ENCODE data around the gene BLOC1S3. TPM values are rescaled to one million over a fixed set of nuclear protein-coding genes. Genes with fewer than 3 reads are reported as not detected.

The BLOC1S3 gene
- total RNA-seq, 1 donor from 2014 or later = 12.5 TPM

DNA sequence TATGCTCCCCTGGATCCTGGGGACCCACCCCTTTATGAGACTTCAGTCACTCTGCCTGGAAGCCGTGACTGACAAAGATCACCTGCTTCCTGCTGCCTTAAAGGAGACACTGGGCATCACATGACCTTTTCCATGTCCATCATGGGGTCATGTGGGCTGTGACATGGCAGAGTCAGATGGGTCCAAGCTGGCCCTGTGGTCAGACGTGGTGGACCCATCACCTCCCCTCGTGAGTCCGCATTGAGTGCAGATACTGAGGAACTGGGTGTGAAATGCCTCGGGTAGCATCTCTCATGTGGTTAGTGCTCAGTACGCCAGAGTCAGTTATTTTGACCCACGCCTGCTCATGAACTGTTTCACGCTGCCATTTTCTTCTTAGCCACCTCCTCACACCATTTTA lies 44.9 kb upstream of the BLOC1S3 start:
- TF ChIP-seq CTCF (IDR thresholded peaks at IDR 0.05) (no peak), POLR2AphosphoS5 (IDR thresholded peaks at IDR 0.05; ENCODE audit: insufficient read depth in 1 of 2, low read depth in 1 of 2) (no peak), POLR2A (IDR thresholded peaks at IDR 0.05) (no peak)
- intact Hi-C loops (cut with DNase I) = no loop called here
- no peaks in the 10 kb centered on the region for H3K4me1 ChIP-seq

GRCh38 chr19:45135176-45135885 lies 43.3 kb upstream of the BLOC1S3 start:
- Histone ChIP-seq H3K27me3 (no peaks in the 10 kb centered on the region), H3K4me3 (no peak overlapping the region), H3K4me1 (no peaks in the 10 kb centered on the region), H3K9me3 (no peaks in the 10 kb centered on the region), H3K36me3 (no peaks in the 10 kb centered on the region), H3K27ac (no peak overlapping the region)
- intact Hi-C loops (cut with DNase I) = no loop called here
- no peak for TF ChIP-seq CTCF (IDR thresholded peaks at IDR 0.05)
- no peak for TF ChIP-seq POLR2AphosphoS5 (IDR thresholded peaks at IDR 0.05; ENCODE audit: insufficient read depth in 1 of 2, low read depth in 1 of 2)
- DNase-seq (ENCODE audit: extremely low spot score in 2 of 2) = no peak

More for the DNA sequence above, 44.9 kb upstream of the BLOC1S3 start:
- Histone ChIP-seq H3K36me3 (no peaks in the 10 kb centered on the region), H3K27ac (no peak overlapping the region), H3K9me3 (no peaks in the 10 kb centered on the region), H3K4me3 (no peak overlapping the region), H3K27me3 (no peaks in the 10 kb centered on the region)
- no peak for DNase-seq (ENCODE audit: extremely low spot score in 2 of 2)

DNA sequence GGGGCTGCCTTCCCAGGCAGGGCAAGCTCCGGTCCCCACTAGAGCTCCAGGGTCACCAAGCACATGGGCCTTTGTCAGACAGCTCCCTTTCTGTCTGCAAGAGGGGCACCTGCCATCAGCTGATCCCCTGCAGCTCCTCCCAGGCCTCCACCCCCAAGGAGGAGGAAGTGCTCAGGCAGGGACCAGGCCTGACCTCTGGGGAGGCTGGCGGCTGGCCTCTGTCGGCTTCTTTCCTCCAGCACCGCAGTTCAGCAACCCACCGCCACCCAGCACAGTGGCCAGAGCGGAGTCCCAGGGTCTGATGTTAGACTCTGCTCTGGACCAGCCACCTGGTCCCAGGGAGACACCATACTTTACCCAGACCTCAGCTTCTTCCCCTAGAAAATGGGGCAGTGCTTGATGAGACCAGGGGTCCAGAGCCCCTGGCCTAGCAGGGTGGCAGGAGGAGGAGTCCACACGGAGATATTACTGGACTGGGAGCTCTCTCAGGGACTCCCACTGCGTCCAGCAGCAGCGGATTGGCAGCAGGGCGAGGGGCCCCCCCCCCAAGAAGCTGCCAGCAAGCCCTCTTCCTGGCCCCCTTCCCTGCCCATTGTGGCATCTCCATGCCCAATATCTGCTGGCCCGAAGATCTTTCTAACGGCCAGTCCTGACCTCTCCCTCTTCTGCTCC lies 41.9 kb upstream of the BLOC1S3 start:
- Histone ChIP-seq H3K27me3 (no peaks in the 10 kb centered on the region), H3K27ac (no peak overlapping the region)
- intact Hi-C loops (cut with DNase I) = no loop called here

GRCh38 chr19:45137179-45137761 lies 41.3 kb upstream of the BLOC1S3 start:
- no peak overlapping the region for H3K4me3 ChIP-seq
- H3K9me3 ChIP-seq = no peaks in the 10 kb centered on the region
- H3K27me3 ChIP-seq = no peaks in the 10 kb centered on the region
- TF ChIP-seq POLR2A (IDR thresholded peaks at IDR 0.05) (no peak), CTCF (IDR thresholded peaks at IDR 0.05) (no peak), POLR2AphosphoS5 (IDR thresholded peaks at IDR 0.05; ENCODE audit: insufficient read depth in 1 of 2, low read depth in 1 of 2) (no peak)
- intact Hi-C loops (cut with DNase I) = no loop called here
- H3K36me3 ChIP-seq = peaks cover 0 to 5% of the 10 kb centered on the region in 2 donors
- no peaks in the 10 kb centered on the region for H3K4me1 ChIP-seq
- no peak overlapping the region for H3K27ac ChIP-seq
- DNase-seq (ENCODE audit: extremely low spot score in 2 of 2) = no peak

More for the DNA sequence above, 41.9 kb upstream of the BLOC1S3 start:
- no peaks in the 10 kb centered on the region for H3K9me3 ChIP-seq
- H3K4me3 ChIP-seq = no peak overlapping the region
- H3K36me3 ChIP-seq = no peaks in the 10 kb centered on the region
- no peaks in the 10 kb centered on the region for H3K4me1 ChIP-seq
- TF ChIP-seq POLR2AphosphoS5 (IDR thresholded peaks at IDR 0.05; ENCODE audit: insufficient read depth in 1 of 2, low read depth in 1 of 2) (no peak), POLR2A (IDR thresholded peaks at IDR 0.05) (no peak), CTCF (IDR thresholded peaks at IDR 0.05) (no peak)
- DNase-seq (ENCODE audit: extremely low spot score in 2 of 2) = no peak
